ENCODE measurements around the gene TMEM170B. TPM values are rescaled to one million over a fixed set of nuclear protein-coding genes. Genes with fewer than 3 reads are reported as not detected.

Gene TMEM170B
- polyA plus RNA-seq, 2 of the 4 experiments (the other 2 are of a cell fraction), result 2.5 to 3.2 TPM

DNA sequence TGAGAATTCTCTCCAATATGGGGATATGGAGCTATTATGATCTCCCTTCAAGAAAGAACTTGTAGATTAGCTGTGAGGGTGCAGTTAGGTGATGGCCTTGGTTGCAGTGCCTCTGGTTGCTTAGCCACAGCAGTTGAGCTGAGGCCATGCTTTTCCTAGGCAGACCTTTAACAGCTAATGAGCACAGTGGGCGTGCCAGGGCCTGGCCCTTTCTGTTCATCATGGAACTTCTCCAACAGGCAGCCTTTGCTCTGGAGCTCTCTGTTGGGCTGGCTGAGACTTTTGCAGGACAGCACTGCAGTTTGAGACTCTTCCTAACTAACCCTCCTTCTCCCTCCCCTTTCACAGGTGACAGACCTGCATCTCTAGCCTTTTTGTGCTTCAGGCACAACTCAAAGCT, 39.7 kb upstream of the TMEM170B start:
- WGBS (ENCODE audit: missing lambda C conversion rate), result 92% methylated on average over 1 of the region's 1 CpG
- POLR2A ChIA-PET, result no interaction called here

DNA sequence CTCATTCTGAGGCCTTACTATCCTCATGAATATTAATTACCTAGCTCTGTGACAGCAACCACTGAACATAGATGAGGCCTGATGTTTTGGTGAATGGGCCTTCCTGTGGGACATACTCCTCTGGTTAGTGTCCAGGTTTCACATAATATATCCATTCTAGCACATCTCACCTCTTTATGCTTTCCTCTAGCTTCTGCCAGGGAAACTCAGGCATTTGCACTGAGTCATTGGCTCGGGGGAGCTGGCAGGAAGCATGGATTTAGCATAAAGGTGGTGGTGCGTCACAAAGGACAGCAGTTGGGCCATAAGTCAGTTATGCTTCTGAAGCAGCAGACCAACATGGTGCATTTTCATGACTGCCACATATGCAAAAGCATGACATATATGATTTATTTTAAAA, 37.5 kb upstream of the TMEM170B start:
- no peak for DNase-seq (ENCODE audit: low read depth in 1 of 2, low spot score in 1 of 2)
- CTCF ChIA-PET, result no interaction called here
- H3K27ac ChIP-seq, result no peak overlapping the region
- TF ChIP-seq NR3C1 (IDR thresholded peaks at IDR 0.05) (no peak), MYC (IDR thresholded peaks at IDR 0.05; ENCODE audit: borderline replicate concordance, low read length) (no peak), NFE2L2 (conservative IDR thresholded peaks at IDR 0.05; ENCODE audit: low read length) (no peak), HEYL (CRISPR knock-in tag; IDR thresholded peaks at IDR 0.05) (no peak), HOXA7 (CRISPR knock-in tag; IDR thresholded peaks at IDR 0.05) (no peak), ZNF302 (CRISPR knock-in tag; IDR thresholded peaks at IDR 0.05) (no peak), KDM1A (IDR thresholded peaks at IDR 0.05; ENCODE audit: low read depth) (no peak), BHLHE40 (IDR thresholded peaks at IDR 0.05; ENCODE audit: low read depth, low read length) (no peak), NPAS2 (CRISPR knock-in tag; IDR thresholded peaks at IDR 0.05; ENCODE audit: borderline replicate concordance) (no peak), POLR2A (IDR thresholded peaks at IDR 0.05; ENCODE audit: low read length) (no peak), CBX2 (IDR thresholded peaks at IDR 0.05; ENCODE audit: borderline replicate concordance, low read depth) (no peak), KDM5A (IDR thresholded peaks at IDR 0.05) (no peak), PHF8 (IDR thresholded peaks at IDR 0.05; ENCODE audit: borderline replicate concordance, low read depth) (no peak), CEBPB (IDR thresholded peaks at IDR 0.05) (no peak), MAFK (IDR thresholded peaks at IDR 0.05; ENCODE audit: partially characterized antibody) (no peak), SREBF2 (IDR thresholded peaks at IDR 0.05) (no peak)
- TF ChIP-seq, protein P1, sequence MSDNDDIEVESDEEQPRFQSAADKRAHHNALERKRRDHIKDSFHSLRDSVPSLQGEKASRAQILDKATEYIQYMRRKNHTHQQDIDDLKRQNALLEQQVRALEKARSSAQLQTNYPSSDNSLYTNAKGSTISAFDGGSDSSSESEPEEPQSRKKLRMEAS (IDR thresholded peaks at IDR 0.05), result no peak
- no peak for FAIRE-seq
- no peak for ATAC-seq
- WGBS (ENCODE audit: missing lambda C conversion rate), result 61% methylated on average over 2 of the region's 2 CpGs
- H3K4me1 ChIP-seq, result peaks cover 21% of the 10 kb centered on the region
- H3K9me3 ChIP-seq, result no peaks in the 10 kb centered on the region
- no peak overlapping the region for H3K4me3 ChIP-seq
- POLR2A ChIA-PET, result no interaction called here
- H3K4me2 ChIP-seq, result no peak overlapping the region

More for the DNA sequence above, 39.7 kb upstream of the TMEM170B start:
- H3K9me3 ChIP-seq, result no peaks in the 10 kb centered on the region
- H3K4me2 ChIP-seq, result no peak overlapping the region
- peak overlapping the region; percentile 40 to 72; a peak in 4 of 6 replicates for H3K27ac ChIP-seq
- TF ChIP-seq, protein P2, sequence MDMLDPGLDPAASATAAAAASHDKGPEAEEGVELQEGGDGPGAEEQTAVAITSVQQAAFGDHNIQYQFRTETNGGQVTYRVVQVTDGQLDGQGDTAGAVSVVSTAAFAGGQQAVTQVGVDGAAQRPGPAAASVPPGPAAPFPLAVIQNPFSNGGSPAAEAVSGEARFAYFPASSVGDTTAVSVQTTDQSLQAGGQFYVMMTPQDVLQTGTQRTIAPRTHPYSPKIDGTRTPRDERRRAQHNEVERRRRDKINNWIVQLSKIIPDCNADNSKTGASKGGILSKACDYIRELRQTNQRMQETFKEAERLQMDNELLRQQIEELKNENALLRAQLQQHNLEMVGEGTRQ (IDR thresholded peaks at IDR 0.05), result no peak
- TF ChIP-seq, protein P3, sequence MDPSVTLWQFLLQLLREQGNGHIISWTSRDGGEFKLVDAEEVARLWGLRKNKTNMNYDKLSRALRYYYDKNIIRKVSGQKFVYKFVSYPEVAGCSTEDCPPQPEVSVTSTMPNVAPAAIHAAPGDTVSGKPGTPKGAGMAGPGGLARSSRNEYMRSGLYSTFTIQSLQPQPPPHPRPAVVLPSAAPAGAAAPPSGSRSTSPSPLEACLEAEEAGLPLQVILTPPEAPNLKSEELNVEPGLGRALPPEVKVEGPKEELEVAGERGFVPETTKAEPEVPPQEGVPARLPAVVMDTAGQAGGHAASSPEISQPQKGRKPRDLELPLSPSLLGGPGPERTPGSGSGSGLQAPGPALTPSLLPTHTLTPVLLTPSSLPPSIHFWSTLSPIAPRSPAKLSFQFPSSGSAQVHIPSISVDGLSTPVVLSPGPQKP (IDR thresholded peaks at IDR 0.05; ENCODE audit: low read depth, low read length), result no peak
- no peak for TF ChIP-seq HOXB5 (CRISPR knock-in tag; IDR thresholded peaks at IDR 0.05)
- no peak for TF ChIP-seq HEYL (CRISPR knock-in tag; IDR thresholded peaks at IDR 0.05)
- TF ChIP-seq, protein P4, sequence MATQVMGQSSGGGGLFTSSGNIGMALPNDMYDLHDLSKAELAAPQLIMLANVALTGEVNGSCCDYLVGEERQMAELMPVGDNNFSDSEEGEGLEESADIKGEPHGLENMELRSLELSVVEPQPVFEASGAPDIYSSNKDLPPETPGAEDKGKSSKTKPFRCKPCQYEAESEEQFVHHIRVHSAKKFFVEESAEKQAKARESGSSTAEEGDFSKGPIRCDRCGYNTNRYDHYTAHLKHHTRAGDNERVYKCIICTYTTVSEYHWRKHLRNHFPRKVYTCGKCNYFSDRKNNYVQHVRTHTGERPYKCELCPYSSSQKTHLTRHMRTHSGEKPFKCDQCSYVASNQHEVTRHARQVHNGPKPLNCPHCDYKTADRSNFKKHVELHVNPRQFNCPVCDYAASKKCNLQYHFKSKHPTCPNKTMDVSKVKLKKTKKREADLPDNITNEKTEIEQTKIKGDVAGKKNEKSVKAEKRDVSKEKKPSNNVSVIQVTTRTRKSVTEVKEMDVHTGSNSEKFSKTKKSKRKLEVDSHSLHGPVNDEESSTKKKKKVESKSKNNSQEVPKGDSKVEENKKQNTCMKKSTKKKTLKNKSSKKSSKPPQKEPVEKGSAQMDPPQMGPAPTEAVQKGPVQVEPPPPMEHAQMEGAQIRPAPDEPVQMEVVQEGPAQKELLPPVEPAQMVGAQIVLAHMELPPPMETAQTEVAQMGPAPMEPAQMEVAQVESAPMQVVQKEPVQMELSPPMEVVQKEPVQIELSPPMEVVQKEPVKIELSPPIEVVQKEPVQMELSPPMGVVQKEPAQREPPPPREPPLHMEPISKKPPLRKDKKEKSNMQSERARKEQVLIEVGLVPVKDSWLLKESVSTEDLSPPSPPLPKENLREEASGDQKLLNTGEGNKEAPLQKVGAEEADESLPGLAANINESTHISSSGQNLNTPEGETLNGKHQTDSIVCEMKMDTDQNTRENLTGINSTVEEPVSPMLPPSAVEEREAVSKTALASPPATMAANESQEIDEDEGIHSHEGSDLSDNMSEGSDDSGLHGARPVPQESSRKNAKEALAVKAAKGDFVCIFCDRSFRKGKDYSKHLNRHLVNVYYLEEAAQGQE (IDR thresholded peaks at IDR 0.05), result no peak
- TF ChIP-seq ZC3H11A (IDR thresholded peaks at IDR 0.05), result no peak
- no peak for TF ChIP-seq NFE2L2 (conservative IDR thresholded peaks at IDR 0.05; ENCODE audit: low read length)
- no peak for TF ChIP-seq POLR2A (IDR thresholded peaks at IDR 0.05; ENCODE audit: low read length)
- TF ChIP-seq TP53 (CRISPR knock-in tag; IDR thresholded peaks at IDR 0.05), result no peak
- no peak for TF ChIP-seq MAZ (IDR thresholded peaks at IDR 0.05; ENCODE audit: borderline replicate concordance, low read depth, low read length)
- peaks cover 26% of the 10 kb centered on the region for H3K4me1 ChIP-seq
- CTCF ChIA-PET, result interaction anchor here (0.6 to 4.4 kb wide), 8 partner anchors 133 to 428 kb away, joined by 3 to 66 read pairs (median 16); no protein-coding TSS in a partner anchor
- DNase-seq (ENCODE audit: low read depth in 1 of 2, low spot score in 1 of 2) (no peak), ATAC-seq (no peak), FAIRE-seq (no peak)
- no peak overlapping the region for H3K4me3 ChIP-seq

Measured in A549 (cell line).